Neural crest cell (in vitro differentiated cells): ENCODE data around the gene SLC7A6. TPM values are rescaled to one million over a fixed set of nuclear protein-coding genes. Genes with fewer than 3 reads are reported as not detected.

Experiments used
- DNase-seq: peaks from one replicate; pipeline ENCODE4 v3.0.0; 2021; ENCODE audit warnings: low read depth, mixed read lengths, low spot score
- H3K27ac Mint-ChIP-seq: one replicate; pipeline ENCODE4 v1.8.0; 2021; ENCODE audit warnings: mild to moderate bottlenecking, mixed read lengths; ENCODE audit not compliant: unreplicated experiment
- H3K27me3 Mint-ChIP-seq: 2 replicates; pipeline ENCODE4 v1.8.0; 2021; ENCODE audit warnings: low read depth, mild to moderate bottlenecking, mixed read lengths
- H3K36me3 Mint-ChIP-seq: 2 replicates; pipeline ENCODE4 v1.8.0; 2021; ENCODE audit warnings: low read depth, mild to moderate bottlenecking, mixed read lengths
- H3K4me1 Mint-ChIP-seq: 2 replicates; pipeline ENCODE4 v1.8.0; 2021; ENCODE audit warnings: mixed read lengths
- H3K4me3 Mint-ChIP-seq: one replicate; pipeline ENCODE4 v1.8.0; 2021; ENCODE audit warnings: mild to moderate bottlenecking, mixed read lengths
- H3K9me3 Mint-ChIP-seq: 2 replicates; pipeline ENCODE4 v1.8.0; 2021; ENCODE audit warnings: mixed read lengths
- CTCF ChIP-seq: fragments of 200-600 bp; sonication (generic); conservative IDR thresholded peaks from 2 replicates; pipeline ENCODE4 v1.5.0; 2021; ENCODE audit warnings: antibody characterized with exemption, mild to moderate bottlenecking
- total RNA-seq: library from RNA; stranded (reverse); gene quantifications from 2 replicates; pipeline ENCODE4 v1.2.1, GENCODE V29; 2021

SLC7A6 gene
- total RNA-seq, 1 donor from 2014 or later, result 41.7 TPM

DNA sequence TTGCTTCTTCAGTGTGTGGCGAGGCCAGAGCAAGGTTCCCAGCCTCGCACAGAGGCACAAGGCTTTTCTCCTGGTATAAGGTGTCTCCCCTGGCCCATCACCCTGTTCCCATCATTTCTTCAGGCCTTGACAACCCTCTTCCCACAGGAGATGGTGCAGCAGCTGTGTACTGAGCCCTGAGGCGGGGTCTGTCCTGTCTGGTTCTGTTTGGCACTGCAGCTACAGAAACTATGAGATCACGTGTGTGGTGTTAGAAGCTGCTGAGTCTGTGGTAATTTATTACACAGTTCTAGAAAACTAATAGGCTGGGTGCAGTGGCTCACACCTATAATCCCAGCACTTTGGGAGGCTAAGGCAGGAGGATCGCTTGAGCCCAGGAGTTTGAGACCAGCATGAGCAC lies 11.9 kb upstream of the SLC7A6 start:
- H3K27me3 Mint-ChIP-seq, result no peaks in the 10 kb centered on the region
- H3K27ac Mint-ChIP-seq, result peak overlapping the region; percentile 12
- no peaks in the 10 kb centered on the region for H3K9me3 Mint-ChIP-seq
- no peaks in the 10 kb centered on the region for H3K4me1 Mint-ChIP-seq
- no peak overlapping the region for H3K4me3 Mint-ChIP-seq
- no peaks in the 10 kb centered on the region for H3K36me3 Mint-ChIP-seq
- no peak for TF ChIP-seq CTCF
- DNase-seq, result no peak

DNA sequence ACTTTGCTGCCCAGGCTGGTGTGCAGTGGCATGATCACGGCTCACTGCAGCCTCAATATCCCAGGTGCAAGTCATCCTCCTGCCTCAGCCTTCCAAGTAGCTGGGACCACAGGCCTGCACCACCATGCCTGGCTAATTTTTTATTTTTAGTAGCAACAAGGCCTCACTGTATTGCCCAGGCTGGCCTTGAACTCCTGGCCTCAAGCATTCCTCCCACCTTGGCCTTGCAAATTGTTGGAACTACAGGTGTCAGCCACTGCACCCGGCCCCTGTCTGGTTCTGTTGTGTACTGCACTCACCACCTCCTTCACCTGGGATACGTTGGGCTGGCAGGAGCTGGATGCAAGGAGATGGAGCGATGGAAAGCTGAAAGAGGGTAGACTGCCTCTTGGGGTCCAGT lies 10.6 kb upstream of the SLC7A6 start:
- no peak for TF ChIP-seq CTCF
- Mint-ChIP-seq H3K27ac (no peak overlapping the region), H3K9me3 (no peaks in the 10 kb centered on the region), H3K36me3 (no peaks in the 10 kb centered on the region), H3K4me3 (no peak overlapping the region), H3K4me1 (no peaks in the 10 kb centered on the region), H3K27me3 (no peaks in the 10 kb centered on the region)
- DNase-seq, result no peak

DNA sequence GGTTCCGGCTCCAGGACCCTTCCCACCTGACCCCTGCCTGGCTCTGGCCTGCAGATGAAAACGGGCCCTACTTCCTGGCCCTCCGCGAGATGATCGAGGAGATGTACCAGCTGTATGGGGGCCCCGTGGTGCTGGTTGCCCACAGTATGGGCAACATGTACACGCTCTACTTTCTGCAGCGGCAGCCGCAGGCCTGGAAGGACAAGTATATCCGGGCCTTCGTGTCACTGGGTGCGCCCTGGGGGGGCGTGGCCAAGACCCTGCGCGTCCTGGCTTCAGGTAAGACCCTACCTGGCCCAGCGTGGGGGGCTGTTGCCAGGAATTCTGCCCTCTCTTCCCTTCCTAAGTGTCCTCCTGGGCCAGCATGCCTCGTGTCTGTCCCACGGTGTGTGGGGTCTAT lies 8.6 kb upstream of the SLC7A6 start:
- Mint-ChIP-seq H3K36me3 (no peaks in the 10 kb centered on the region), H3K4me1 (no peaks in the 10 kb centered on the region)

DNA sequence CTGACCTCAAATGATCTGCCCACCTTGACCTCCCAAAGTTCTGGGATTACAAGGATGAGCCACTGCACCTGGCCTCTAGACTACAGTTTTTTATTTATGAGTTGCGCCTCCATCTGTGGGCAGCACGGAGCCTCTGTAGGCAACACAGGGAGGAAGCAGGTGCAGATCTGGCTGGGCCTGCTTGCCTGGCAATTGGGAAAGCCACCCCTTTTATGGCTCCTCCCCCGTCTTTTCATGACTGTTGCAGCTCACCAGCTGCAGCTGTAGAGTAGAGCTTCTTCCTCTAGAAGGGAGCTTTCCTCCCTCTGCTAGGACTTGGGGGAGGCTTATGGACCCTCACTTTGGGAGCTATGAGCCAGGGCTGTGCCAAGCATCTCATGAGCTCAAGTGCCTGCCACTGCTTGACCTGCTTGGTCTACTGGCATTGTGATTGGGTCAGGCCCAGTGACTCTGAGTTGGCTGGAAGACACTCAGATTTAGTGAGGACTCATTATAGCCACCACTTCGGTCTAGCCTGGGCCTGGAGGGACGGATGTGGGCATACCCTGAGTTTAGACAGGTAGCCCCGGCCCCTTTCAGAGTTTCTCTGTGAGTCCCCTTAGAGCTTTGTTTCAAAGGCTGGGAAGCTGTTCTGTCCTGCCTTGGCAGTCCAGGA lies 6.9 kb upstream of the SLC7A6 start:
- Mint-ChIP-seq H3K27me3 (no peaks in the 10 kb centered on the region), H3K4me3 (no peak overlapping the region), H3K4me1 (no peaks in the 10 kb centered on the region), H3K27ac (peak overlapping the region; percentile 19), H3K9me3 (no peaks in the 10 kb centered on the region), H3K36me3 (no peaks in the 10 kb centered on the region)
- DNase-seq, result no peak
- no peak for TF ChIP-seq CTCF

More for the DNA sequence above, 8.6 kb upstream of the SLC7A6 start:
- Mint-ChIP-seq H3K27ac (no peak overlapping the region), H3K9me3 (no peaks in the 10 kb centered on the region), H3K27me3 (no peaks in the 10 kb centered on the region), H3K4me3 (no peak overlapping the region)
- no peak for TF ChIP-seq CTCF
- DNase-seq, result no peak

DNA sequence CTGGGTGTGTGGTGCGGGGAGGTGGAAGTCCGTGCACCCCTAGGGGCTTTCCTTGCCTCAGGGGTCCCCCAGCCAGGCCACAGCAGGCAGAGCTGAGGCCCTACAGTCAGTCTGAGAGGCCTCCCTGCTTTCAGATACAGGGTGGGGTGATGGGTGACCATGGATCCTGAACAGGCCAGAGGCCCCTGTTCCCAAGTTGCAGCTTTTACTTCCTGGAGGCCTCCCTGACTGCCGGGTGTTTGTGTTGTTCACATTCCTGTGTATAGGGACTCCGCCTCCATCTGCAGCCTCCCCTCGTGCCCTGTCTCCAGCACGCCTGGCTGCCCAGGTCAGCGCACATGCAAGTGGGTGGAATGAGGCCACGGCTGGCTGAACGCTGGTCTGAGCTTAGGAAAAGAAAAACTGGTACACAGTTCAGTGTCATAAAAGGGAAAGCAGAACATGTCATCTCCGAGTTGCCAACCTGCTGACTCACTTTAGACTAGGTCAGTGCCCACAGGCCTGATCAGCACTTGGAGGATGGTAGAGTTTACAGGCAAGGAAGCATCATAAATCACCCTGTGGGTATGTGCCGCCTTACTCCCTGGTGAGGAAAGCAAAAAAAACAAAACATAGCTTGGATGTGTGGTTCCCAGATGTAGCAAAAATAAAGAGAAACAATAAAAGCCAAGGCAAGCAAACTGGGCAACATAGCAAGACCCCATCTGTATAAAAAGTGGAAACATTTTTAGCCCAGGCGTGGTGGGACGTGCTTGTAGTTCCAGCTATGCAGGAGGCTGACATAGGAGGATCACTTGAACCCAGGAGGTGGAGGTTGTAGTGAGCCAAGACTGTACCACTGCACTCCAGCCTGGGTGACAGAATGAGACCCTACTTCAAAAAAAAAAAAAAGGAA lies 6.2 kb upstream of the SLC7A6 start:
- H3K27ac Mint-ChIP-seq, result peak overlapping the region; percentile 19
- TF ChIP-seq CTCF, result no peak
- peaks cover 2% of the 10 kb centered on the region for H3K4me1 Mint-ChIP-seq
- H3K9me3 Mint-ChIP-seq, result no peaks in the 10 kb centered on the region
- peak overlapping the region; percentile 54 for H3K4me3 Mint-ChIP-seq
- no peak for DNase-seq
- H3K36me3 Mint-ChIP-seq, result no peaks in the 10 kb centered on the region
- no peaks in the 10 kb centered on the region for H3K27me3 Mint-ChIP-seq
